Mesenchymal stem cell (in vitro differentiated cells and primary cell): ENCODE measurements around the gene CX3CR1.

Experiments used
- DNase-seq: peaks from one replicate; pipeline ENCODE4 v3.0.0-alpha.2; 2013
- H2AFZ ChIP-seq: one replicate; pipeline ENCODE4 v1.6.1; 2013; ENCODE audit warnings: low read depth, mild to moderate bottlenecking, control low read depth, inconsistent platforms, low read length, moderate library complexity
- H2AK5ac ChIP-seq: 2 replicates; pipeline ENCODE4 v1.6.1; 2013; ENCODE audit warnings: low read length, moderate library complexity, mild to moderate bottlenecking, inconsistent platforms; ENCODE audit not compliant: severe bottlenecking
- H2BK120ac ChIP-seq: one replicate; pipeline ENCODE4 v1.6.1; 2013; ENCODE audit warnings: low read depth, mild to moderate bottlenecking, inconsistent platforms, low read length, moderate library complexity
- H2BK12ac ChIP-seq, 2 experiments: one replicate each; pipeline ENCODE4 v1.6.1; 2013; ENCODE audit warnings: inconsistent platforms in 2 of 2, low read length in 2 of 2, mild to moderate bottlenecking in 2 of 2, moderate library complexity in 2 of 2, control low read depth in 1 of 2
- H2BK15ac ChIP-seq: one replicate; pipeline ENCODE4 v1.6.1; 2013; ENCODE audit warnings: mild to moderate bottlenecking, low read depth, inconsistent platforms; ENCODE audit not compliant: poor library complexity, severe bottlenecking
- H2BK5ac ChIP-seq: 2 replicates; pipeline ENCODE4 v1.6.1; 2013; ENCODE audit warnings: low read depth, mild to moderate bottlenecking, low read length, control low read depth, inconsistent platforms; ENCODE audit not compliant: poor library complexity, severe bottlenecking
- H3K14ac ChIP-seq, 2 experiments: one replicate each; pipeline ENCODE4 v1.6.1; 2013; ENCODE audit warnings: inconsistent platforms in 2 of 2, low read length in 2 of 2, control low read depth in 1 of 2, mild to moderate bottlenecking in 1 of 2, moderate library complexity in 1 of 2
- H3K18ac ChIP-seq, 2 experiments: one replicate each; pipeline ENCODE4 v1.6.1; 2013; ENCODE audit warnings: inconsistent platforms in 2 of 2, low read length in 2 of 2, control low read depth in 1 of 2, low read depth in 1 of 2, mild to moderate bottlenecking in 1 of 2
- H3K23ac ChIP-seq, 2 experiments: one replicate each; pipeline ENCODE4 v1.6.1; 2013; ENCODE audit warnings: inconsistent platforms in 2 of 2, low read length in 2 of 2, mild to moderate bottlenecking in 2 of 2, moderate library complexity in 2 of 2, control low read depth in 1 of 2
- H3K27ac ChIP-seq: 2 replicates; pipeline ENCODE4 v1.5.1; 2013; ENCODE audit warnings: mild to moderate bottlenecking, moderate library complexity, low read length, control low read depth, inconsistent platforms; ENCODE audit not compliant: poor library complexity, severe bottlenecking
- H3K27me3 ChIP-seq, 2 experiments: 2 replicates each; pipeline versions ENCODE4 v1.6.1 to v1.7.0; 2013; ENCODE audit warnings: low read length in 2 of 2, mild to moderate bottlenecking in 2 of 2, moderate library complexity in 2 of 2, control low read depth in 1 of 2, inconsistent platforms in 1 of 2; ENCODE audit not compliant: control insufficient read depth in 1 of 2, insufficient read depth in 1 of 2
- H3K36me3 ChIP-seq, 2 experiments: 2 replicates each; pipeline versions ENCODE4 v1.6.1 to v1.7.0; 2013; ENCODE audit warnings: low read length in 2 of 2, control low read depth in 1 of 2, inconsistent platforms in 1 of 2, low read depth in 1 of 2, mild to moderate bottlenecking in 1 of 2; ENCODE audit not compliant: insufficient read depth in 2 of 2, control insufficient read depth in 1 of 2
- H3K4ac ChIP-seq, 2 experiments: one replicate each; pipeline ENCODE4 v1.6.1; 2013; ENCODE audit warnings: inconsistent platforms in 2 of 2, low read length in 2 of 2, mild to moderate bottlenecking in 2 of 2, moderate library complexity in 2 of 2, control low read depth in 1 of 2, low read depth in 1 of 2
- H3K4me1 ChIP-seq: 2 replicates; pipeline ENCODE4 v1.6.1; 2013; ENCODE audit warnings: low read depth, low read length, control low read depth; ENCODE audit not compliant: control insufficient read depth, insufficient read depth
- H3K4me2 ChIP-seq: 2 replicates; pipeline ENCODE4 v1.6.1; 2013; ENCODE audit warnings: low read length, mild to moderate bottlenecking, inconsistent platforms; ENCODE audit not compliant: poor library complexity, severe bottlenecking
- H3K4me3 ChIP-seq, 2 experiments: 2 replicates each; pipeline versions ENCODE4 v1.5.1 to v1.7.0; 2013; ENCODE audit warnings: low read length in 2 of 2, mild to moderate bottlenecking in 2 of 2, control low read depth in 1 of 2, low read depth in 1 of 2; ENCODE audit not compliant: insufficient read depth in 1 of 2
- H3K79me1 ChIP-seq: replicated peaks from 2 replicates; pipeline ENCODE4 v1.6.1; 2013; ENCODE audit warnings: mild to moderate bottlenecking, control low read depth, low read length, inconsistent platforms; ENCODE audit not compliant: poor library complexity, severe bottlenecking
- H3K9ac ChIP-seq: 2 replicates; pipeline ENCODE4 v1.7.0; 2013; ENCODE audit warnings: mild to moderate bottlenecking, low read length, moderate library complexity
- H3K9me3 ChIP-seq: 2 replicates; pipeline ENCODE4 v1.7.0; 2013; ENCODE audit warnings: mild to moderate bottlenecking, low read length; ENCODE audit not compliant: control insufficient read depth
- H4K8ac ChIP-seq: one replicate; pipeline ENCODE4 v1.6.1; 2013; ENCODE audit warnings: inconsistent platforms, mild to moderate bottlenecking, low read length, moderate library complexity
- H4K91ac ChIP-seq: one replicate; pipeline ENCODE4 v1.6.1; 2013; ENCODE audit warnings: mild to moderate bottlenecking, low read length, inconsistent platforms
- WGBS: methylation state at CpG from one replicate; pipeline ENCODE4 v1.1.7; 2013; ENCODE audit warnings: mixed read lengths; 5-methylcytosine and 5-hydroxymethylcytosine counted together

Gene CX3CR1

DNA sequence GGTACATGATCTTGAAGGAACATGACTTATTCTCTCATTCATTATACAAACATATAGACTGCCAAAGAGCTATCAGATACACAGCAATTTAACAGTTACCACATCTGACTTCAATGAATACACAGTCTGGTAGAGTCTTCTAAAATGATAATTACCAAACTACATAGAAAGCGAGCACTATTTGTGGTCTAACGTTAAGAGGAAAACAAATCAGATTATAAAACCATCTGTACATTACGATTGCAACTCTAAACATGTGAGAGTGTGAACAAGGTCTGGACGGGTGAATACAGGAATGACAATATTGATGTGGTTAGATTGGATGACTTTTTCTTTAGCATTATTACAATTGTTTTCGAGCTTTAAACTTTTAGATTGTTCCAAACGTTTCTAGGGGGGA is 16.3 kb downstream of the CX3CR1 start:
- Histone ChIP-seq H3K23ac (no peak overlapping the region), H2BK15ac (no peak overlapping the region), H3K9ac (no peak overlapping the region), H2AK5ac (no peak overlapping the region), H3K4me1 (no peaks in the 10 kb centered on the region), H3K36me3 (no peaks in the 10 kb centered on the region), H2BK5ac (no peak overlapping the region), H3K9me3 (no peaks in the 10 kb centered on the region), H3K4ac (no peak overlapping the region), H4K8ac (no peak overlapping the region), H4K91ac (no peak overlapping the region), H3K4me2 (no peak overlapping the region), H2BK12ac (no peak overlapping the region), H3K27ac (no peak overlapping the region), H3K27me3 (peaks cover 37 to 57% of the 10 kb centered on the region in 2 experiments), H3K18ac (no peak overlapping the region), H3K79me1 (no peaks in the 10 kb centered on the region), H2BK120ac (no peak overlapping the region), H3K14ac (no peak overlapping the region), H3K4me3 (no peak overlapping the region), H2AFZ (no peak overlapping the region)
- no peak for DNase-seq
- WGBS, result 66% methylated on average over 5 of the region's 6 CpGs

DNA sequence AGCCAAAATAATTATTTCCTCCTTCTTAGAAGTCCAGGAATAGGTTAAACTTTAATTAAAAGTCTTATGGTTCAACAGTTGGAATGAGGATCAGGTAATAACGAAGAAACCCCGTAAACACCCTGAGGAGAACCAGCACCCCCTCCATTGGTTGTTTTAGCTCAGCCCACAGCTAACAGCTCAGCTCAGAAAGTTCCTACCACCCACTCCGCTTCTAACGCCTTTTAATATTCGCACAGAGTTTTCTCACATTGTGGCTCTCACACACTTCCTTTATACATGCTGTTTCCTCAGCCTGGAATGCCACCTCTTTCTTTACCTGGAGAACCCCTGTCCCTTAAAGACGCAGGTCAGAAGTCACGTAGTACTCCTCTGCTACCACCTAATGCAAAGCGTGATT is 17.0 kb downstream of the CX3CR1 start:
- H3K14ac ChIP-seq, result no peak overlapping the region
- no peak overlapping the region for H2BK5ac ChIP-seq
- H3K4me1 ChIP-seq, result no peaks in the 10 kb centered on the region
- H3K36me3 ChIP-seq, result no peaks in the 10 kb centered on the region
- H3K18ac ChIP-seq, result no peak overlapping the region
- no peak overlapping the region for H2BK120ac ChIP-seq
- 82% methylated on average over 5 of the region's 8 CpGs for WGBS
- no peaks in the 10 kb centered on the region for H3K79me1 ChIP-seq
- no peak overlapping the region for H4K91ac ChIP-seq
- no peaks in the 10 kb centered on the region for H3K9me3 ChIP-seq
- H2BK15ac ChIP-seq, result no peak overlapping the region
- no peak overlapping the region for H3K4me3 ChIP-seq
- no peak overlapping the region for H3K4me2 ChIP-seq
- no peak overlapping the region for H3K27ac ChIP-seq
- no peak for DNase-seq
- no peak overlapping the region for H3K4ac ChIP-seq
- H3K23ac ChIP-seq, result no peak overlapping the region
- no peak overlapping the region for H2AFZ ChIP-seq
- H2BK12ac ChIP-seq, result no peak overlapping the region
- no peak overlapping the region for H3K9ac ChIP-seq
- H4K8ac ChIP-seq, result no peak overlapping the region
- H2AK5ac ChIP-seq, result no peak overlapping the region
- peaks cover 40 to 55% of the 10 kb centered on the region in 2 experiments for H3K27me3 ChIP-seq

DNA sequence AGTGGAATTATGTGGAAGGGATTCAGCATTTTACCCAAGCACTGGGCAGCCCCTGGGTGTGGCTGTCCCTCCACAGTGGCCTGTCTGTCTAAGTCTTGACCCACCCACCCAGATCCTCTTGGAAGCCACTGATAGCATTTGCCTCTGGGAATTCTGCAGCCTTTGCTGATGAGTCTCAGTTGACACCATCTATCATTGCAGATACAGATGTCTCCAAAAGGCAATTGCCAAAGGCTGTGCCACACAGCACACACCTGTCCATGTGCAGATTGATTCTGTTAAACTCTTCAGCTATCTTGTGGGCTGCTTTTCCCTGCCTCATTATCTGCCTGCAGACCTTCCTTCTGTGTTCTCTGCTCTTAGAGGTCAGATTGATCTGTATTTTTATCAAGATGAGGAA is 18.1 kb downstream of the CX3CR1 start:
- Histone ChIP-seq H3K27ac (no peak overlapping the region), H3K18ac (no peak overlapping the region), H3K4me2 (no peak overlapping the region), H3K23ac (no peak overlapping the region), H4K91ac (no peak overlapping the region), H3K9me3 (no peaks in the 10 kb centered on the region), H3K79me1 (no peaks in the 10 kb centered on the region), H3K14ac (no peak overlapping the region), H3K36me3 (no peaks in the 10 kb centered on the region), H4K8ac (no peak overlapping the region), H3K4me3 (no peak overlapping the region), H2BK5ac (no peak overlapping the region), H2BK15ac (peak overlapping the region; percentile 20), H3K27me3 (peaks cover 49% of the 10 kb centered on the region in 2 experiments), H2BK12ac (no peak overlapping the region), H3K4ac (no peak overlapping the region), H2BK120ac (no peak overlapping the region), H2AK5ac (no peak overlapping the region), H3K9ac (no peak overlapping the region), H2AFZ (no peak overlapping the region), H3K4me1 (no peaks in the 10 kb centered on the region)
- no peak for DNase-seq

DNA sequence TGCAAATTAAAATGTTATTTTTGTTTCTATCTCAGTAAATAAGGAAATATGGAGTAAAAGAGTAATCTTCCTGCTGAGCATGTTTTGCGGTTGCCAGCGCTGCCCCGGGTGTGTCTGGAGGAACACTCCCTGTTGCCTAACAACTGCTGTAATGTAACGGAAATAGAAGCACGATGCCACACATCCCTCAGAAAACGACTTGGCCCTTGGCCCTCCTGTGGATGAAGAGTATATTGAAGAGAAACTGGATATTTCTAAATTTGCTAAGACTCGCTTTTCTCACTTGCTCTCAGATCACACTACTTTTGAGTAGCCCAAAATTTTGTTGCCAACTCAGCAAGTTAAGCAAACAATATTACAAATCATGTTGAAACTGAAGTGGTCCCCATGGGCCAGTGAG is 18.9 kb downstream of the CX3CR1 start:
- Histone ChIP-seq H2AFZ (no peak overlapping the region), H2BK5ac (no peak overlapping the region), H2AK5ac (no peak overlapping the region), H3K9ac (peak overlapping the region; percentile 79), H2BK120ac (no peak overlapping the region), H2BK12ac (no peak overlapping the region), H3K4me3 (no peak overlapping the region), H3K4ac (no peak overlapping the region), H3K9me3 (no peaks in the 10 kb centered on the region), H4K8ac (no peak overlapping the region), H4K91ac (no peak overlapping the region), H3K4me1 (no peaks in the 10 kb centered on the region), H3K4me2 (no peak overlapping the region), H3K14ac (no peak overlapping the region), H3K23ac (no peak overlapping the region), H2BK15ac (no peak overlapping the region), H3K27ac (no peak overlapping the region), H3K36me3 (no peaks in the 10 kb centered on the region), H3K27me3 (peaks cover 47 to 49% of the 10 kb centered on the region in 2 experiments), H3K79me1 (no peaks in the 10 kb centered on the region), H3K18ac (no peak overlapping the region)
- DNase-seq, result peak; percentile 89
- 41% methylated on average over 4 of the region's 7 CpGs for WGBS
